GM19025 (cell line): ENCODE measurements around the gene SLC8B1.

Source experiments
- ATAC-seq: cut with Tn5 transposase; IDR thresholded peaks from one replicate; pipeline ENCODE4 v1.9.1; 2021; ENCODE audit warnings: mild to moderate bottlenecking, low read depth, moderate library complexity; ENCODE audit not compliant: unreplicated experiment

Gene SLC8B1

GRCh38 chr12:113325916-113326315 is 9.0 kb downstream of the SLC8B1 start:
- ATAC-seq, result no peak

- ATAC-seq, result no peak
These were observed 12.6 kb downstream of the SLC8B1 start for GRCh38 chr12:113322343-113322742.

GRCh38 chr12:113320401-113320800 is 14.5 kb downstream of the SLC8B1 start:
- no peak for ATAC-seq

- ATAC-seq, result no peak
These were observed 15.8 kb downstream of the SLC8B1 start for GRCh38 chr12:113318900-113319628.

GRCh38 chr12:113318046-113318656 is 16.8 kb downstream of the SLC8B1 start:
- ATAC-seq, result no peak

GRCh38 chr12:113317122-113317521 is 17.8 kb downstream of the SLC8B1 start:
- ATAC-seq, result no peak

- ATAC-seq, result no peak
These were observed 18.8 kb downstream of the SLC8B1 start for GRCh38 chr12:113316155-113316554.

- no peak for ATAC-seq
These were observed 19.6 kb downstream of the SLC8B1 start for GRCh38 chr12:113315358-113315757.

GRCh38 chr12:113314121-113314529 is 20.8 kb downstream of the SLC8B1 start:
- no peak for ATAC-seq

- ATAC-seq, result no peak
These were observed 24.4 kb downstream of the SLC8B1 start for GRCh38 chr12:113310489-113310888.

GRCh38 chr12:113306382-113306781 is 28.5 kb downstream of the SLC8B1 start:
- no peak for ATAC-seq

- no peak for ATAC-seq
These were observed 29.5 kb downstream of the SLC8B1 start for GRCh38 chr12:113305281-113305856.

GRCh38 chr12:113302886-113303640 is 31.8 kb downstream of the SLC8B1 start:
- no peak for ATAC-seq

- no peak for ATAC-seq
These were observed 32.4 kb downstream of the SLC8B1 start for GRCh38 chr12:113302466-113302865.

GRCh38 chr12:113301811-113302210 is 33.1 kb downstream of the SLC8B1 start:
- ATAC-seq, result no peak

GRCh38 chr12:113299619-113300237 is 35.2 kb downstream of the SLC8B1 start:
- no peak for ATAC-seq

GRCh38 chr12:113298861-113299545 is 35.9 kb downstream of the SLC8B1 start:
- ATAC-seq, result no peak

GRCh38 chr12:113298472-113298817 is 36.5 kb downstream of the SLC8B1 start:
- no peak for ATAC-seq

- no peak for ATAC-seq
These were observed 37.1 kb downstream of the SLC8B1 start for GRCh38 chr12:113297621-113298471.
